MM.1S (cell line): ENCODE data around the gene CFAP61.

Experiments
- DNase-seq: peaks from one replicate; pipeline ENCODE4 v3.0.0-alpha.2; 2015
- H2AFZ ChIP-seq: fragments of 300-600 bp; sonication (generic); 2 replicates; pipeline ENCODE4 v1.6.0; 2016; ENCODE audit warnings: antibody characterized with exemption, low read length
- H3F3A ChIP-seq: fragments of 300-600 bp; sonication (generic); 2 replicates; pipeline ENCODE4 v1.6.1; 2016; ENCODE audit warnings: mild to moderate bottlenecking, antibody characterized with exemption, low read length, moderate library complexity, mixed read lengths; ENCODE audit not compliant: insufficient read depth
- H3K27ac ChIP-seq: fragments of 300-600 bp; sonication (generic); 2 replicates; pipeline ENCODE4 v1.5.1; 2016; ENCODE audit warnings: mild to moderate bottlenecking, low read length
- H3K27me3 ChIP-seq: fragments of 300-600 bp; sonication (generic); replicated peaks from 2 replicates; pipeline ENCODE4 v1.6.0; 2016; ENCODE audit warnings: low read length; ENCODE audit not compliant: insufficient read depth
- H3K36me3 ChIP-seq: fragments of 300-600 bp; sonication (generic); replicated peaks from 2 replicates; pipeline ENCODE4 v1.6.1; 2016; ENCODE audit warnings: mild to moderate bottlenecking, low read length, mixed read lengths; ENCODE audit not compliant: insufficient read depth
- H3K4me1 ChIP-seq: fragments of 300-600 bp; sonication (generic); 2 replicates; pipeline ENCODE4 v1.6.1; 2016; ENCODE audit warnings: low read length, mixed read lengths
- H3K4me2 ChIP-seq: fragments of 300-600 bp; sonication (generic); 2 replicates; pipeline ENCODE4 v1.6.0; 2016; ENCODE audit warnings: low read depth, low read length
- H3K4me3 ChIP-seq: fragments of 300-600 bp; sonication (generic); 2 replicates; pipeline ENCODE4 v1.5.1; 2016; ENCODE audit warnings: low read length, mixed read lengths
- H3K79me2 ChIP-seq: fragments of 300-600 bp; sonication (generic); 2 replicates; pipeline ENCODE4 v1.6.1; 2016; ENCODE audit warnings: mixed run types, low read length, mixed read lengths
- H3K9ac ChIP-seq: fragments of 300-600 bp; sonication (generic); 2 replicates; pipeline ENCODE4 v1.6.1; 2016; ENCODE audit warnings: low read length, mixed read lengths
- H3K9me2 ChIP-seq: fragments of 300-600 bp; sonication (generic); replicated peaks from 2 replicates; pipeline ENCODE4 v1.6.1; 2016; ENCODE audit warnings: mild to moderate bottlenecking, low read length, mixed read lengths; ENCODE audit not compliant: insufficient read depth
- H3K9me3 ChIP-seq: fragments of 300-600 bp; sonication (generic); replicated peaks from 2 replicates; pipeline ENCODE4 v1.6.1; 2016; ENCODE audit warnings: mild to moderate bottlenecking, low read length, mixed read lengths; ENCODE audit not compliant: insufficient read depth
- H4K20me1 ChIP-seq: fragments of 300-600 bp; sonication (generic); 2 replicates; pipeline ENCODE4 v1.6.1; 2016; ENCODE audit warnings: mild to moderate bottlenecking, low read length, moderate library complexity, mixed read lengths; ENCODE audit not compliant: insufficient read depth
- EZH2 ChIP-seq: fragments of 300-600 bp; sonication (generic); optimal IDR thresholded peaks from 2 replicates; pipeline ENCODE3; 2017; ENCODE audit warnings: low read depth, mild to moderate bottlenecking, antibody characterized with exemption, low read length, mixed read lengths
- EZH2phosphoT487 ChIP-seq: fragments of 300-600 bp; sonication (generic); IDR thresholded peaks from 2 replicates; pipeline ENCODE4 v1.6.1; 2018; ENCODE audit warnings: antibody characterized with exemption, low read length
- TF ChIP-seq, protein P1 (sequence below): fragments of 300-600 bp; sonication (generic); IDR thresholded peaks from 2 replicates; pipeline ENCODE4 v1.5.1; 2016; ENCODE audit warnings: antibody characterized with exemption, low read length, mixed read lengths

The CFAP61 gene

DNA sequence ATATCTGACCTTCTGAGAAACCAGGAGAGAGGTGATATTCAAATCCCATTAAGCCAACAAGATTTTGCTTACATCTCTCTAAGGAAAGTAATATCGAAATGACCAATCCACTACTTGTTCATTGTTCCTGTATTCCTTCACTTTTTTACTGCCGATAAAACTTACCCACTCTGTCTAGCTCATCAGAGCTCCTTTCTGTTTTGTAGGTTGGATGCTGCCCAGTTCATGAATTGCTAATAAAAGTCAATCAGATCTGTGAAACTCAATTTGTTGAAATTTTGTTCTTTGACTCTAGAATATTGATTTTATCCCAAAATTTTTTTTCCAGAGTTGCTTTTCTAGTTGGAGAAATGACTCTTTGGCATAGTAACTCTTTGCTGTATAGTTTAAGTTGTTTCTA is 166.7 kb downstream of the CFAP61 start:
- Histone ChIP-seq H3K27me3 (no peaks in the 10 kb centered on the region), H4K20me1 (no peaks in the 10 kb centered on the region), H3K36me3 (no peaks in the 10 kb centered on the region), H3K9me3 (no peaks in the 10 kb centered on the region), H3K9ac (no peak overlapping the region), H3K27ac (no peak overlapping the region), H3K4me2 (no peak overlapping the region), H3F3A (no peaks in the 10 kb centered on the region), H3K79me2 (no peaks in the 10 kb centered on the region), H3K4me1 (no peaks in the 10 kb centered on the region), H3K4me3 (no peak overlapping the region), H2AFZ (no peak overlapping the region), H3K9me2 (no peaks in the 10 kb centered on the region)
- TF ChIP-seq EZH2phosphoT487, result no peak
- TF ChIP-seq, protein P1, sequence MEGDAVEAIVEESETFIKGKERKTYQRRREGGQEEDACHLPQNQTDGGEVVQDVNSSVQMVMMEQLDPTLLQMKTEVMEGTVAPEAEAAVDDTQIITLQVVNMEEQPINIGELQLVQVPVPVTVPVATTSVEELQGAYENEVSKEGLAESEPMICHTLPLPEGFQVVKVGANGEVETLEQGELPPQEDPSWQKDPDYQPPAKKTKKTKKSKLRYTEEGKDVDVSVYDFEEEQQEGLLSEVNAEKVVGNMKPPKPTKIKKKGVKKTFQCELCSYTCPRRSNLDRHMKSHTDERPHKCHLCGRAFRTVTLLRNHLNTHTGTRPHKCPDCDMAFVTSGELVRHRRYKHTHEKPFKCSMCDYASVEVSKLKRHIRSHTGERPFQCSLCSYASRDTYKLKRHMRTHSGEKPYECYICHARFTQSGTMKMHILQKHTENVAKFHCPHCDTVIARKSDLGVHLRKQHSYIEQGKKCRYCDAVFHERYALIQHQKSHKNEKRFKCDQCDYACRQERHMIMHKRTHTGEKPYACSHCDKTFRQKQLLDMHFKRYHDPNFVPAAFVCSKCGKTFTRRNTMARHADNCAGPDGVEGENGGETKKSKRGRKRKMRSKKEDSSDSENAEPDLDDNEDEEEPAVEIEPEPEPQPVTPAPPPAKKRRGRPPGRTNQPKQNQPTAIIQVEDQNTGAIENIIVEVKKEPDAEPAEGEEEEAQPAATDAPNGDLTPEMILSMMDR, result no peak
- no peak for TF ChIP-seq EZH2
- DNase-seq, result no peak

DNA sequence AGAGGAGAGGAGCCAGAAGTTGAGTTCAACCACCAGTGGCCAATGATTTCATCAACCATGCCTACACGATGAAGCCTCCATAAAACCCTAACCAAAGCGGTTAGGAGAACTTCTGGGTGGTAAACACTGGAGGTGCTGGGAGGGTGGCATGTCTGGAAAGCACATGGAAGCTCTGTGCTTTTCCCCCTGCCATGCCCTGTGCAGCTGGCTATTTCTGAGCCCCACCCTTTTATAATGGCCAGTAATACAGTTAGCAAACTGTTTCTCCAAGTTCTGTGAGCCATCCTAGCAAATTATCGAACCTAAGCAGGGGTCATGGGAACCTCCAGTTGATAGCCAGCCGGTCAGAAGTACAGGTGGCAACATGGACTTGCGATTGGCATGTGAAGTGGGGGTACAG is 167.8 kb downstream of the CFAP61 start:
- Histone ChIP-seq H3K79me2 (no peaks in the 10 kb centered on the region), H4K20me1 (no peaks in the 10 kb centered on the region), H3K27ac (no peak overlapping the region), H3K36me3 (no peaks in the 10 kb centered on the region), H3K9ac (no peak overlapping the region), H3K9me3 (no peaks in the 10 kb centered on the region), H3K4me3 (no peak overlapping the region), H3K9me2 (no peaks in the 10 kb centered on the region), H3K4me1 (no peaks in the 10 kb centered on the region), H3K4me2 (no peak overlapping the region), H3F3A (no peaks in the 10 kb centered on the region), H2AFZ (no peak overlapping the region), H3K27me3 (no peaks in the 10 kb centered on the region)
- DNase-seq, result no peak
- TF ChIP-seq, protein P1, result no peak
- TF ChIP-seq EZH2, result no peak
- no peak for TF ChIP-seq EZH2phosphoT487

DNA sequence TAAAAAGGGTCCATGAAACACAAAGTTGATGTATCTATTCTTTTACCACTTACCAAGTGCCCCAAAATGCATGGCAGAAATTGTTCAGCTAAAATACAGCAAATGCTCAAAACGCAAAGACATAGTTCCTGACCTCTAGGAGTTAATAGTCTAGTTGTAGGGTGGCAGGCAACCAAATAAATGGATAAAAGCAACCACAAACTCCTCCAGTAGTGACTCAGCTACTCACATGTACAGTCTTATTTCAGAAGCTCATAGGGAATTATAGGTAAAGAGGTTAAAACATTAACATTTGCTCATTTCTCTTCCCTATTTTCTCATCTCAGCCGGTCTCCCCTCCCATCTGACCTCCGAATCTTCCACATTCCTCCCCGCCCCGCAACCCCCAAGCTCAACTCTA is 171.6 kb downstream of the CFAP61 start:
- H3K27ac ChIP-seq, result no peak overlapping the region
- no peak overlapping the region for H3K4me2 ChIP-seq
- H3K9me2 ChIP-seq, result no peaks in the 10 kb centered on the region
- no peak overlapping the region for H3K9ac ChIP-seq
- H3K79me2 ChIP-seq, result no peaks in the 10 kb centered on the region
- H3K4me1 ChIP-seq, result 0 out of 2 replicates have a peak, but pooled peaks cover 3% of the 10 kb centered on the region
- no peaks in the 10 kb centered on the region for H3F3A ChIP-seq
- H3K36me3 ChIP-seq, result no peaks in the 10 kb centered on the region
- no peak for DNase-seq
- no peaks in the 10 kb centered on the region for H3K27me3 ChIP-seq
- no peaks in the 10 kb centered on the region for H4K20me1 ChIP-seq
- H2AFZ ChIP-seq, result no peak overlapping the region
- TF ChIP-seq EZH2 (no peak), EZH2phosphoT487 (no peak)
- TF ChIP-seq, protein P1, result no peak
- no peak overlapping the region for H3K4me3 ChIP-seq
- H3K9me3 ChIP-seq, result no peaks in the 10 kb centered on the region
